ENCODE results near the gene PLGRKT. TPM values are rescaled to one million over a fixed set of nuclear protein-coding genes. Genes with fewer than 3 reads are reported as not detected.

Gene PLGRKT
- total and polyA plus RNA-seq, 2 experiments from 2014 or later, result 13.1 to 31.5 TPM

GRCh38 chr9:5384436-5384835, 53.3 kb downstream of the PLGRKT start (continued):
- no peak for TF ChIP-seq REST (IDR thresholded peaks at IDR 0.05; ENCODE audit: unreplicated experiment)
- no peak for TF ChIP-seq POLR2AphosphoS5 (IDR thresholded peaks at IDR 0.05; ENCODE audit: low read depth)
- no peak for TF ChIP-seq JUNB (IDR thresholded peaks at IDR 0.05; ENCODE audit: unreplicated experiment)
- no peak for TF ChIP-seq EZH2 (IDR thresholded peaks at IDR 0.05; ENCODE audit: low read depth, unreplicated experiment)
- no peak for TF ChIP-seq ZNF331 (CRISPR knock-in tag; IDR thresholded peaks at IDR 0.05; ENCODE audit: low read depth)
- TF ChIP-seq ZNF114 (CRISPR knock-in tag; IDR thresholded peaks at IDR 0.05), result no peak
- TF ChIP-seq ETS1 (IDR thresholded peaks at IDR 0.05), result no peak
- TF ChIP-seq EZH2phosphoT487 (IDR thresholded peaks at IDR 0.05; ENCODE audit: unreplicated experiment), result no peak

GRCh38 chr9:5382479-5382878, 55.2 kb downstream of the PLGRKT start:
- Mint-ChIP-seq H3K4me3 (no peak overlapping the region), H3K27me3 (ENCODE audit: insufficient read depth, low read depth, poor library complexity) (no peaks in the 10 kb centered on the region)
- ATAC-seq, result no peak
- TF ChIP-seq EZH2phosphoT487 (IDR thresholded peaks at IDR 0.05; ENCODE audit: unreplicated experiment) (no peak), STAT1 (IDR thresholded peaks at IDR 0.05; ENCODE audit: unreplicated experiment) (no peak), JUNB (IDR thresholded peaks at IDR 0.05; ENCODE audit: unreplicated experiment) (no peak), ETS1 (IDR thresholded peaks at IDR 0.05) (no peak), ZNF331 (CRISPR knock-in tag; IDR thresholded peaks at IDR 0.05; ENCODE audit: low read depth) (no peak), ZNF462 (CRISPR knock-in tag; IDR thresholded peaks at IDR 0.05) (no peak), POLR2AphosphoS5 (IDR thresholded peaks at IDR 0.05; ENCODE audit: low read depth) (no peak), CTCF (conservative IDR thresholded peaks at IDR 0.05; ENCODE audit: low read depth in 2 of 2) (no peak)

More at GRCh38 chr9:5382479-5382878, 55.2 kb downstream of the PLGRKT start:
- H3K4me2 ChIP-seq, result no peak overlapping the region
- no peak overlapping the region for H2AFZ ChIP-seq
- Mint-ChIP-seq H3K9me3 (no peaks in the 10 kb centered on the region), H3K4me1 (no peaks in the 10 kb centered on the region), H3K27ac (no peak overlapping the region), H3K36me3 (ENCODE audit: low read depth) (no peaks in the 10 kb centered on the region)
- no peak for DNase-seq (ENCODE audit: low spot score)
- no peaks in the 10 kb centered on the region for H3F3A ChIP-seq (replicated peaks; ENCODE audit: low read depth)
- H3K79me2 ChIP-seq (replicated peaks; ENCODE audit: insufficient read depth), result no peaks in the 10 kb centered on the region
- H4K20me1 ChIP-seq (replicated peaks; ENCODE audit: insufficient read depth), result no peaks in the 10 kb centered on the region
- H3K27me3 ChIP-seq (ENCODE audit: insufficient read depth), result no peaks in the 10 kb centered on the region
- 0 out of 2 replicates have a peak, but pooled peaks cover 3% of the 10 kb centered on the region for H3K9me2 ChIP-seq (ENCODE audit: insufficient read depth)
- no peak overlapping the region for H3K4me3 ChIP-seq
- H3K27ac ChIP-seq (ENCODE audit: low read depth), result no peak overlapping the region
- H3K36me3 ChIP-seq (ENCODE audit: insufficient read depth), result no peaks in the 10 kb centered on the region
- H3K4me1 ChIP-seq (ENCODE audit: insufficient read depth), result no peaks in the 10 kb centered on the region
